NT2/D1 (cell line): ENCODE results near the gene CDRT15.

Source experiments
- DNase-seq: peaks from one replicate; pipeline ENCODE4 v3.0.0-alpha.2; 2011; ENCODE audit warnings: low read depth, low spot score
- H3K27me3 ChIP-seq: 2 replicates; pipeline ENCODE4 v1.6.0; 2011; ENCODE audit warnings: mild to moderate bottlenecking; ENCODE audit not compliant: insufficient read length, insufficient read depth
- H3K36me3 ChIP-seq: 2 replicates; pipeline ENCODE4 v1.6.1; 2011; ENCODE audit warnings: mild to moderate bottlenecking, low read length, mixed read lengths; ENCODE audit not compliant: insufficient read depth, insufficient read length
- H3K4me1 ChIP-seq: 2 replicates; pipeline ENCODE4 v1.5.1; 2011; ENCODE audit not compliant: insufficient read depth, insufficient read length
- H3K4me3 ChIP-seq: 2 replicates; pipeline ENCODE4 v1.5.1; 2011; ENCODE audit warnings: low read depth; ENCODE audit not compliant: insufficient read length
- H3K9ac ChIP-seq: 2 replicates; pipeline ENCODE4 v1.6.0; 2011; ENCODE audit warnings: low read depth; ENCODE audit not compliant: insufficient read length
- H3K9me3 ChIP-seq: 2 replicates; pipeline ENCODE4 v1.5.1; 2011; ENCODE audit warnings: mild to moderate bottlenecking, low read length; ENCODE audit not compliant: insufficient read depth
- SUZ12 ChIP-seq: IDR thresholded peaks from 2 replicates; pipeline ENCODE4 v1.6.1; 2011; ENCODE audit not compliant: insufficient read length, insufficient read depth; ENCODE audit errors: extremely low read depth
- YY1 ChIP-seq: IDR thresholded peaks from 2 replicates; pipeline ENCODE4 v1.6.1; 2011; ENCODE audit not compliant: insufficient read length, insufficient read depth
- ZNF274 ChIP-seq: IDR thresholded peaks from 2 replicates; pipeline ENCODE4 v1.6.1; 2011; ENCODE audit warnings: mild to moderate bottlenecking, low read depth, low read length

Gene CDRT15

DNA sequence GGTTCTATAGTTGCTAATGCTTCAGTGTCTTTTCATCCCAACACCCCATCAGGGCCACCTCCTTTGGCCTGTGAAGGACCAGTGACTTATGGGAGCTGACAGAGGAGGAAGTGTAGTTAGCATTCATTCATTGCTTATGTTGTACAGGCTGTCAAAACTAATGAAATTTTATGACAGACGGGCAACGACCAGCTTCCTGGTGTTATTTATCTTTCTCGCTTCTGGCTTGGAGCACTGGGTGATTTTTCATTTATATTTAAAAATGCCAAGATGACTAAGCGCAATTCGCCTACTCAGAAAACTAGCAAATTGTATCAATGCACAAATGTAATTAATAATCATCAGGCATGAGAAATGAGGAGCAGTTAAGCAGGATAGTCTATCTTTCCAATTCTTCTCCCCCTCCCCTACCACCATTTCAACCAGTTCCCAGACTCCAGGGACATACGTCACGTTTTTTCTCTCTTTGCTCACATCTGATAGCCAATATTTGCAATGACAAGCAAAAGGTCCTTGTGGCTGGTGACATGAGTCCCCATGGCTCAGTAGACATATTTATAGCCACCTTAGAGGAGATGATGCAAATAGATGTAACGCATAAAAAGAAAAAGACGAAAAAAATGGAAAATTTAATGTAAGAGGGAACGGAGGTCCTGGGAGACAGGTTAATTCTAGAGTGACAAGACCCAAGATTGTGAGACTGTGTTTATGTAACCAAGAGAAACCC, 11.2 kb downstream of the CDRT15 start:
- DNase-seq, result no peak
- H3K9me3 ChIP-seq, result no peaks in the 10 kb centered on the region

DNA sequence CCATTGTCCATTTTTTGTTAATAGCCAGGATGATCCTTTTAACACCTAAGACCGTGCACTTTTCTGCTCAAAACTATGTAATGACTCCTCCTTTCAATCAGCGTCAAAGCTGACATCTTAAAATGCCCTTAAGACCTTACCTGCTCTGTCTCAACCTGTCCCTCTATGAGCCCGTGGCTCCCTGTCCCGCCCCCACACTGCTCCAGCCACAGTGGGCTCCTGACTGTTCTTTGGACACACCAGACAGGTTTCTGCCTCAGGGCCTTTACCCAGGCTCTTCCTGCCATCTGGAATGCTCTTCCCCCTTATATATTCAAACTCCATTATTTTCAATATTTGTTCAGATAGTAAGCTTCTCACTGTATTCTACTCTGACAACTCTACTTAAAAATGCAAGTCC, 14.1 kb downstream of the CDRT15 start:
- DNase-seq, result no peak
- no peak overlapping the region for H3K4me3 ChIP-seq
- TF ChIP-seq SUZ12 (no peak), ZNF274 (no peak), YY1 (no peak)
- H3K9ac ChIP-seq, result no peak overlapping the region
- H3K27me3 ChIP-seq, result no peaks in the 10 kb centered on the region
- H3K9me3 ChIP-seq, result no peaks in the 10 kb centered on the region
- no peaks in the 10 kb centered on the region for H3K36me3 ChIP-seq
- no peaks in the 10 kb centered on the region for H3K4me1 ChIP-seq

More for the DNA sequence above, 11.2 kb downstream of the CDRT15 start:
- Histone ChIP-seq H3K4me3 (no peak overlapping the region), H3K36me3 (no peaks in the 10 kb centered on the region), H3K27me3 (no peaks in the 10 kb centered on the region), H3K4me1 (no peaks in the 10 kb centered on the region), H3K9ac (no peak overlapping the region)
- TF ChIP-seq ZNF274 (no peak), YY1 (no peak), SUZ12 (no peak)

GRCh38 chr17:14214271-14214670, 22.4 kb downstream of the CDRT15 start:
- H3K9me3 ChIP-seq, result peaks cover 12% of the 10 kb centered on the region; the same call in 1 of the 2 replicates
- TF ChIP-seq YY1 (no peak), ZNF274 (no peak), SUZ12 (no peak)
- DNase-seq, result no peak
- no peaks in the 10 kb centered on the region for H3K4me1 ChIP-seq
- H3K9ac ChIP-seq, result no peak overlapping the region
- peaks cover 15% of the 10 kb centered on the region for H3K36me3 ChIP-seq
- no peak overlapping the region for H3K4me3 ChIP-seq
- H3K27me3 ChIP-seq, result no peaks in the 10 kb centered on the region

- no peak for DNase-seq
- H3K4me1 ChIP-seq, result no peaks in the 10 kb centered on the region
- peaks cover 24% of the 10 kb centered on the region for H3K36me3 ChIP-seq
- H3K9me3 ChIP-seq, result peaks cover 12% of the 10 kb centered on the region; the same call in 1 of the 2 replicates
- TF ChIP-seq YY1 (no peak), SUZ12 (no peak), ZNF274 (no peak)
- no peak overlapping the region for H3K9ac ChIP-seq
- no peak overlapping the region for H3K4me3 ChIP-seq
- no peaks in the 10 kb centered on the region for H3K27me3 ChIP-seq
Observed at GRCh38 chr17:14212401-14212800, 24.3 kb downstream of the CDRT15 start.

GRCh38 chr17:14211801-14212200, 24.9 kb downstream of the CDRT15 start:
- Histone ChIP-seq H3K4me3 (no peak overlapping the region), H3K9ac (no peak overlapping the region), H3K27me3 (no peaks in the 10 kb centered on the region), H3K36me3 (peaks cover 28% of the 10 kb centered on the region), H3K4me1 (no peaks in the 10 kb centered on the region), H3K9me3 (peaks cover 12% of the 10 kb centered on the region; the same call in 1 of the 2 replicates)
- no peak for TF ChIP-seq SUZ12
- no peak for TF ChIP-seq ZNF274
- no peak for TF ChIP-seq YY1
- no peak for DNase-seq

- peaks cover 12% of the 10 kb centered on the region; the same call in 1 of the 2 replicates for H3K9me3 ChIP-seq
- no peaks in the 10 kb centered on the region for H3K27me3 ChIP-seq
- DNase-seq, result no peak
- H3K36me3 ChIP-seq, result peaks cover 31% of the 10 kb centered on the region
- no peak overlapping the region for H3K9ac ChIP-seq
- no peaks in the 10 kb centered on the region for H3K4me1 ChIP-seq
- H3K4me3 ChIP-seq, result no peak overlapping the region
- TF ChIP-seq ZNF274 (no peak), YY1 (no peak), SUZ12 (no peak)
Observed at GRCh38 chr17:14211246-14211645, 25.4 kb downstream of the CDRT15 start.

- Histone ChIP-seq H3K9ac (no peak overlapping the region), H3K4me1 (no peaks in the 10 kb centered on the region), H3K36me3 (peaks cover 31% of the 10 kb centered on the region), H3K9me3 (peaks cover 12% of the 10 kb centered on the region; the same call in 1 of the 2 replicates), H3K27me3 (no peaks in the 10 kb centered on the region), H3K4me3 (no peak overlapping the region)
- TF ChIP-seq YY1 (no peak), ZNF274 (no peak), SUZ12 (no peak)
- no peak for DNase-seq
Observed at GRCh38 chr17:14209215-14209614, 27.4 kb downstream of the CDRT15 start.
